SIG-M5 treated with dmso at 0.1 percent for 504 hours (cell line): ENCODE results near the gene CELSR1.

Experiments
- DNase-seq: peaks from one replicate; lab custom pipeline; 2025; ENCODE audit not compliant: unreplicated experiment; lab: John Stamatoyannopoulos, UW

Gene CELSR1

GRCh38 chr22:46355996-46356471, 181.4 kb downstream of the CELSR1 start:
- no peak for DNase-seq

- peak; percentile 23 for DNase-seq
These were observed 181.9 kb downstream of the CELSR1 start for GRCh38 chr22:46355369-46355995.

GRCh38 chr22:46354993-46355305, 182.5 kb downstream of the CELSR1 start:
- no peak for DNase-seq

- DNase-seq = no peak
These were observed 183.0 kb downstream of the CELSR1 start for GRCh38 chr22:46354176-46354992.

GRCh38 chr22:46353483-46354105, 183.8 kb downstream of the CELSR1 start:
- DNase-seq = no peak

- DNase-seq = peak; percentile 23
These were observed 184.6 kb downstream of the CELSR1 start for GRCh38 chr22:46352691-46353386.

- no peak for DNase-seq
These were observed 185.1 kb downstream of the CELSR1 start for GRCh38 chr22:46352276-46352675.

GRCh38 chr22:46351767-46352166, 185.7 kb downstream of the CELSR1 start:
- no peak for DNase-seq

GRCh38 chr22:46351131-46351735, 186.2 kb downstream of the CELSR1 start:
- DNase-seq = no peak

GRCh38 chr22:46350646-46351045, 186.8 kb downstream of the CELSR1 start:
- no peak for DNase-seq

- no peak for DNase-seq
These were observed 187.3 kb downstream of the CELSR1 start for GRCh38 chr22:46350121-46350520.

- DNase-seq = no peak
These were observed 187.7 kb downstream of the CELSR1 start for GRCh38 chr22:46349681-46350080.

GRCh38 chr22:46349238-46349637, 188.2 kb downstream of the CELSR1 start:
- no peak for DNase-seq

- DNase-seq = no peak
These were observed 189.2 kb downstream of the CELSR1 start for GRCh38 chr22:46348099-46348695.

- no peak for DNase-seq
These were observed 189.8 kb downstream of the CELSR1 start for GRCh38 chr22:46347646-46348045.

- DNase-seq = no peak
These were observed 190.6 kb downstream of the CELSR1 start for GRCh38 chr22:46346680-46347405.

- no peak for DNase-seq
These were observed 196.7 kb downstream of the CELSR1 start for GRCh38 chr22:46340676-46341075.

- DNase-seq = no peak
These were observed 197.5 kb downstream of the CELSR1 start for GRCh38 chr22:46339956-46340355.

- DNase-seq = no peak
These were observed 198.8 kb downstream of the CELSR1 start for GRCh38 chr22:46338636-46339035.

- no peak for DNase-seq
These were observed 199.6 kb downstream of the CELSR1 start for GRCh38 chr22:46337870-46338269.
